Activated T-cell treated with anti-CD3 and anti-CD28 coated beads, Interleukin-2, amount 50 U/mL, for 4 hours (primary cell): ENCODE results near the gene HLA-F. TPM values are rescaled to one million over a fixed set of nuclear protein-coding genes. Genes with fewer than 3 reads are reported as not detected.

ENCODE experiments used
- total RNA-seq, 3 donors: library from RNA; stranded (reverse); gene quantifications; one replicate each; pipeline ENCODE4 v1.2.1, GENCODE V29; 2021

HLA-F gene
- total RNA-seq, 3 donors from 2014 or later, result 185 to 341 (median 228) TPM

Other genes with a start within 250 kb of the HLA-F start
- gene MAS1L, start 235.5 kb upstream of the HLA-F start, total RNA-seq, result not detected
- gene UBD, start 163.7 kb upstream of the HLA-F start, total RNA-seq, result 1 to 10 TPM; 1.6 to 3.5 (median 3.3) TPM
- not detected for gene OR2H2, start 138.3 kb upstream of the HLA-F start, total RNA-seq
- gene GABBR1, start 90.3 kb upstream of the HLA-F start, total RNA-seq, result 1 to 10 TPM; 4.2 to 5.6 (median 4.7) TPM
- gene MOG, start 66.3 kb upstream of the HLA-F start, total RNA-seq, result not detected
- not detected for gene ZFP57, start 42.3 kb upstream of the HLA-F start, total RNA-seq
- 1 to 10 TPM in 1 of 3 donors, not detected in 2; 1.1 TPM for gene HLA-G, start 104.4 kb downstream of the HLA-F start, total RNA-seq
- 1,000 to 10,000 TPM; 1,247 to 1,756 (median 1,527) TPM for gene HLA-A, start 219.1 kb downstream of the HLA-F start, total RNA-seq